RWPE1 (cell line): ENCODE results near the gene POLN.
"Not testable (repeated sequence)": the region's sequence is repeated elsewhere in the genome, so short reads cannot be mapped to it uniquely, and the experiment has no call there.

Experiments
- CTCF ChIA-PET: fragments of 350-600 bp; sonication (Branson Sonifier 250); formaldehyde crosslinking; extraction: SDS; loops from one replicate; lab custom pipeline; 2021; lab: Yijun Ruan, JAX
- POLR2A ChIA-PET: fragments of 400-600 bp; formaldehyde crosslinking; extraction: SDS; loops from one replicate; lab custom pipeline; 2020; ENCODE audit warnings: antibody characterized with exemption; ENCODE audit not compliant: low non-redundant PET; lab: Yijun Ruan, JAX
- DNase-seq: peaks from one replicate; pipeline ENCODE4 v3.0.0; 2012; ENCODE audit warnings: low spot score
- H3K27ac ChIP-seq: fragments of 450-650 bp; 2 replicates; pipeline ENCODE4 v1.5.1; 2017
- CTCF ChIP-seq: fragments of 450-650 bp; conservative IDR thresholded peaks from 2 replicates; pipeline ENCODE4 v1.5.1; 2017; ENCODE audit warnings: low read depth, mild to moderate bottlenecking

Gene POLN

GRCh38 chr4:2275546-2276251 lies 33.8 kb upstream of the POLN start:
- H3K27ac ChIP-seq = no peak overlapping the region
- POLR2A ChIA-PET = no interaction called here
- TF ChIP-seq CTCF = no peak
- CTCF ChIA-PET = no interaction called here
- DNase-seq = no peak

- CTCF ChIA-PET, POLR2A ChIA-PET, H3K27ac ChIP-seq, DNase-seq: not testable (repeated sequence)
Measured at GRCh38 chr4:2275044-2275397, 33.1 kb upstream of the POLN start.

GRCh38 chr4:2274320-2275043 lies 32.6 kb upstream of the POLN start:
- ChIA-PET POLR2A (no interaction called here), CTCF (no interaction called here)
- no peak for DNase-seq
- no peak overlapping the region for H3K27ac ChIP-seq
- no peak for TF ChIP-seq CTCF

DNA sequence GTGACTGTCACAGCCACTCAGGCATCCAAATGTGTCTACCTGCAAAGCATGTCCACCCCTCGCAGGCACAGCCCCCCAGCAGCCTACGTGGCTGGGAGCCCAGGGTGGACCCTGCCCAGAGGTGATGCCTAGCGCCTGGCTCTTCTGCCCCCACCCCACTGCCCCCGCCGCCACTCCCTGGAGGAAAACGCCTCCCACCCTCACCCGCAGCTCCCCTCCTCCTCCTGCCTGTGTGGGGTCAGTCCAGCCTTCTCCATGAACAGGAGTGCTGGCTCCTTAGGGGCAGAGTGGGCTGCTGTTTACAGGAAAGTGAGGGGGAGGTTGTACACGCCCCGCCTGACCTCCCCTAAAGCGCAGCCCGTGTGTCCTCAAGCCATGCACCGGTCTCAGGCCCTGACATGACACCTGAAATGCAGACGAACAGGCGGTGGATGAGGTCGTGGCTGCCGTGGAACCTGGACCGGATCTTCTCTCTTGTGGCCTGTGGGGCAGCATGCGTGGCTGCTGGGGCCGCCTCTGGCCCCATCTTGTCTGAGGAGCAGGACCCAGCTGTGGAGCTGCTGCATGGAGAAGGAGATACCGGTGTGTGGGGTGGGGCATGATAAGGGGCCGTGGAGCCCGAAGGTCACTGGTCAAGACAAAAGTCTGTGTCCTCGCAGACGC lies 31.9 kb upstream of the POLN start:
- CTCF ChIA-PET = no interaction called here
- no peak for TF ChIP-seq CTCF
- POLR2A ChIA-PET = no interaction called here
- H3K27ac ChIP-seq = no peak overlapping the region
- DNase-seq = no peak

DNA sequence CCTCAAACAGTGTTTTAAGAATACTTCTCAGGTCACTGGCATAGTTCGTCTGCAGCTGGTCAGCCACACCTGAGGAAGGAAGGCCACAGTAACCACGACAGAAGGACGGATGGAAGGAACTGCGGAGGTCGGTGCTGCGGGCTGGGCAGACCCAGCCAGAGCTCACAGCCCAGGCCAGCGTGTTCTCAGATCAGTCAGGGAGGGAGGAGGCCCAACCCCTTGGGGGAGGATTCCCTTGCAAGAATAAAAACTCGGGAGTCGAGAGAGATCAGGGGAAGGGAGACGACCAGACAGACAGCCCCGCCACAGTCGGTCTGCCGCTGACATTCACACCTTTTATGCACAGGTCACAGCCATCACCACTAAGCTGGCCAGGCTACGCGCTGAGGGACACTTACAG lies 31.3 kb upstream of the POLN start:
- ChIA-PET CTCF (no interaction called here), POLR2A (no interaction called here)
- TF ChIP-seq CTCF = no peak
- DNase-seq = no peak
- no peak overlapping the region for H3K27ac ChIP-seq

GRCh38 chr4:2272828-2273120 lies 30.9 kb upstream of the POLN start:
- ChIA-PET POLR2A (no interaction called here), CTCF (no interaction called here)
- no peak for TF ChIP-seq CTCF
- DNase-seq = no peak
- H3K27ac ChIP-seq = no peak overlapping the region
